HG03442 (cell line): Measurements from ENCODE around the gene INVS.
"Not testable (repeated sequence)": the region's sequence is repeated elsewhere in the genome, so short reads cannot be mapped to it uniquely, and the experiment has no call there.

ENCODE experiments used
- ATAC-seq: cut with Tn5 transposase; IDR thresholded peaks from one replicate; pipeline ENCODE4 v1.9.1; 2021; ENCODE audit warnings: mild to moderate bottlenecking, moderate library complexity; ENCODE audit not compliant: unreplicated experiment

The INVS gene

DNA sequence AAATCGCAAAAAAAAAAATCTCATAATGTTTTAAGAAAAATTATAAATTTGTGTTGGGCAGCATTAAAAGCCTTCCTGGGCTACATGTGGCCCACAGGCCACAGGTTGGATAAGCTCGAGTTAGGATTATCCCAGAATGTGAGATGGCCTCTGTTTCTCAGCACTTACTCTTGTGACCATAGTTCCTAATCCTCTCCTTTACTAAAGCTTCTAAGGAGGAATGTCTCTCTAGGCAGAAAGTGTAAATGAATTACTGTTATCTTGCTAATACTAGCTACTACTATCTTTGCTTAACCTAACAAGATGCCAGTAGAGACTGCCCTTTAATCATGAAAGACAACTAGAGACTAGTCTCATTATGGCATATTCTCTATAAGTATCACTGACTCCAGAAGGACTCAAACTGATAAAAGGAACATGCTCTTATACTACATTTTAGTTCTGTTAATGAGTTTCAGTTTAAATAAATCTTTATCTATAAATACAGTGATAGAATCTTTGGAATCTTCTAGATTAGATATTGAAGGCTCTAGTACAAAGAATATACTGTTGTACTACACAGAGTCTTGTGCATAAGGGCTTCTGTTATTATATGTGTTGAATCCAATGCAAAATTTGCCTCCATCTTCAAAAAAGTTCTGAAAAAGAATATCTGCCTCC, 13.8 kb downstream of the INVS start:
- no peak for ATAC-seq

GRCh38 chr9:100117316-100117715, 18.3 kb downstream of the INVS start:
- no peak for ATAC-seq

- no peak for ATAC-seq
These were observed 21.2 kb downstream of the INVS start for GRCh38 chr9:100120286-100120685.

GRCh38 chr9:100125236-100125635, 26.2 kb downstream of the INVS start:
- no peak for ATAC-seq

DNA sequence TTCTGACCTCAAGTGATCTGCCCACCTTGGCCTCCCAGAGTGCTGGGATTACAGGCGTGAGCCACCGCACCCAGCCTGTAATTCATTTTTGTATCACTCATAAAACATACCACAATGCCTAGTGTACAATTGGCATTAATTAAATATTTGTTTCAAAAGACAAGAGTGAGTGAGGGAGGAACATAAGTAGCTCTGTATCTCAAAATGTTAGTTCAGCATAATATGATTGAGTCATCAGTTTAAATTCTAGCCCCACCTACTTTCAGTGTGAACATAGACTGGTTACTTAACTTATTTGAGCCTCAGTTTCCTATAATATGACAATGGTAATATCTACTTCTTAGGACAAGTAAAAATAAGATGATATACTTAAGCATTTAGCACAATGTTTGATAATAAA, 26.9 kb downstream of the INVS start:
- ATAC-seq: no peak

DNA sequence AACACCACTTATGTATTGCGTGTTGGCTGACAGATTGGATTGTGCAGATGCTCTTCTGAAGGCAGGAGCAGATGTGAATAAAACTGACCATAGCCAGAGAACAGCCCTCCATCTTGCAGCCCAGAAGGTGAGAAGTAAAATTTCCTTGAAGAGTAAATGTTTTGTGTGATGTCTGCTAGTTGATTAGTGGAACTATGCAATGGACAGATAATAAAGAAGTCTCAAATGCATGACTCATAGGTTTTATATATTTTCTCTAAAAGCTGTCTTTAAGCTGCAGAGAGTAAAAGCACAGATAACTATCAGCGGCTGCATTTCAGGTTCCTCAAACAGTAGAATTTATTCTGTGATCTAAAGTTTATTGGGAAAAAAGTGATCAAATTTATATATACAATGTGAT, 27.4 kb downstream of the INVS start:
- no peak for ATAC-seq

DNA sequence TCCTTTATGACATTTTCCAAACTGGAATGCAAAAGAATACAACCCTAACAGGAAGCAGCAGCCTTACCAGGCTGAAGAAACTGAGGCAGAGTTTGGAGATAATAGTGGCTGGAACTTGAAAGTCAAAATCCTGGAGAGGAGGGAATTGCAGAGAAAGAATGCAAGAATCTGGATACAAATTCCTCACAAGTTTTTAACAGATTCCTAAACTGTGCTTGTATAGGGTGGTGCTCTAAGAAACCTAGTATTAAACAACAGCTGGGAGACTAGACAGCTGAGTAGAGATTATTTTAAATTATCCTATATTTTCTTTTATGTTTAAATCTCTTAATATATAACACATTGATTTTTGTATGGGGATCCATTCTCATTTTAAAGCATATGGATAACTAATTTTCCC, 30.7 kb downstream of the INVS start:
- ATAC-seq: no peak

DNA sequence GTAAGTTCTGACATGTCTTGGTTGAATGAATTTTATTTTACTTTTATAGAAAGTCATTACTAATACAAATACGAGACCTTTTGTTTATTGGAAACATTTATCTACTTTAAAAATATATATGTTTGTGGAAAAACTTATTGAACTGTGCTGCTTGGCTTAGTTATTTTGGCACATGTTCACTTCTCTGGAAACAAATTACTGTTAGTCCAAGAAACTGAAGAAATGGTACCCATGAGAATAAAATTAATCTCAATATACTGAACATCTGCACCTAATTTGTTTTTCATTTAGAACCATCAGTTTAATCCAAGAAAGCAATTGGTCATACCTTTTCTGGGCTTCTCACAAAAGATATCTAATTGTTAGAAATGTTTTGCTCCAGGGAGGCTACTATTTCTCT, 32.2 kb downstream of the INVS start:
- ATAC-seq: no peak

DNA sequence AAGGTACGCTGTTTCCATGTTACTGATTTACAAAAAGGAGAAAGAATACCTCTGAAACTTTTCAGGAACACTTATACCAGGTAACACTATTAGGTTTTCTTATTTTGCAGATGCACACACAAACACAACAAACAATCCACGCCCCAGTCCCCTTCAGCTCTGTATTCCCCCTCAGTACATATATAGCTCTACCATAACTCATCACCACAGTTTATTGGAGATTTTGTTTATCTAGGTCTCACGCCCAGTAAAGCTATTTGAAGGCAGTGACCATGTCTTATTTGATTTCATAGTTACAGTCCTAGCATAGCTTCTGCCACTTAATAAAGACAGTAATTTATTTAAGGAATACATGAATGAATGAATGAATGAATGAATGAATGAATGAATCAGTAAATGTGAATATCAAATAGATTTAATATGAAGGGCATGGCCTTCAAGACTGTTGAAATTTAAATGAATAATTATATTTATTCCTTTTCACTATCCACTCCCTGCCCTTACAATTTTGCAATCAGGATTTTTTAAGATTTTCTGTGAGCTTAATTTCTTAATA, 32.9 kb downstream of the INVS start:
- no peak for ATAC-seq

DNA sequence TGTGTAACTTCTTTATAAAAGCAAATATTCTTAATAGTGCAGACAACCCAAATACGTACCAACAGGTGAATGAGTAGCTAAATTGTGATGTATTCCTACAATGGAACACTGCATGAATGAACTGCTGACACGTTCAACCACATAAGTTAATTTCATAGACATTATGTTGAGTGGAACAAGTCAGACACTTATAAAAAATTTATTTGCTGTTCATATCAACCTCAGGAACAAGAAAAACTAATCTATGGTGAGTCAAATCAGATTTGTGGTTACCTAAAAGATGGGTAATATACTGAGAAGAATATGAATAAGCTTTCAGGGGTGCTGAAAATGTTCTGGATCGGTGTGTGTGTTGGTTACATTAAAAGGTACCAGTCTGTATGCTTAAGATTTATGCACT, 35.7 kb downstream of the INVS start:
- ATAC-seq: no peak

GRCh38 chr9:100136799-100137198, 37.8 kb downstream of the INVS start:
- not testable (repeated sequence) for ATAC-seq

- not testable (repeated sequence) for ATAC-seq
These were observed 41.3 kb downstream of the INVS start for GRCh38 chr9:100140303-100140702.

DNA sequence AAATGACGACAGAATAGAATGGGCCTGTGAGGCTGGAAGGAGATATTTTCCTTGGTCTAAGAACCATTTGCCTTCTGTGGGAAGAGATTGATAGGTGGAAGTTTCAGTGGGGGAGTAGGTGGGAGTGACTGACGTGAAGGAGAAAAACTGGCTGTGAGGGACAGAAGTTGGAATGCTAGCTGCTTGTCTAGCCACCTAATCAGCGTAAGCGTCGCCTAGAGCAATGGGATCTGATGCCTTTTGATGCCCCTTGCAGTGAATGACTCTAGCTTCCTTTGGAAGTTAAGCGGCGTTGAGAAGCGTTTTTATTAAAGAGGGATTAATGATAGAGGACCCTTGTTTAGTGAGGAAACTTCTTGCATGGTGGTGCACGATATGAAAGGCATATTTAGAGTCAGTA, 42.8 kb downstream of the INVS start:
- ATAC-seq: not testable (repeated sequence)

- ATAC-seq: not testable (repeated sequence)
These were observed 46.3 kb downstream of the INVS start for GRCh38 chr9:100145167-100145934.

- ATAC-seq: not testable (repeated sequence)
These were observed 46.9 kb downstream of the INVS start for GRCh38 chr9:100145976-100146375.

- no peak for ATAC-seq
These were observed 51.2 kb downstream of the INVS start for GRCh38 chr9:100150214-100150613.

- peak; percentile 80 for ATAC-seq
These were observed 61.0 kb downstream of the INVS start for GRCh38 chr9:100160021-100160420.

DNA sequence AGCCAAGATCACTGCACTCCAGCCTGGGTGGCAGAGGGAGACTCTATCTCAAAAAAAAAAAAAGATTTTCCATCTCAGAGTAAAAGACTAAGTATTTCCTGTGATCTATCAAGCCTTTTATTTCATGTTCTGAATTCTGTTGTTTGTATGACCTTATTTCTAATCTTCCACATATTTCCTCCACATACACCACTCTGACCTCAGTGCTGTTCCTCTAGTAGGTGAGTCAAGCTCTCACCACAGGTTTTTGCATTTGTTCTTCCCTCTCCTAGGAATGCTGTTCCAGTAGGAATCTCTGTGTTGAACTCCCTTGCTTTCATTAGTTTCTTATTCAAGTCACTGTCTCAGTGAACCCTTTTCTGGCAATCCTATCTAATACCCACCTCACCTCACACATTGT, 68.1 kb downstream of the INVS start:
- no peak for ATAC-seq

GRCh38 chr9:100167915-100168654, 69.0 kb downstream of the INVS start:
- ATAC-seq: no peak

DNA sequence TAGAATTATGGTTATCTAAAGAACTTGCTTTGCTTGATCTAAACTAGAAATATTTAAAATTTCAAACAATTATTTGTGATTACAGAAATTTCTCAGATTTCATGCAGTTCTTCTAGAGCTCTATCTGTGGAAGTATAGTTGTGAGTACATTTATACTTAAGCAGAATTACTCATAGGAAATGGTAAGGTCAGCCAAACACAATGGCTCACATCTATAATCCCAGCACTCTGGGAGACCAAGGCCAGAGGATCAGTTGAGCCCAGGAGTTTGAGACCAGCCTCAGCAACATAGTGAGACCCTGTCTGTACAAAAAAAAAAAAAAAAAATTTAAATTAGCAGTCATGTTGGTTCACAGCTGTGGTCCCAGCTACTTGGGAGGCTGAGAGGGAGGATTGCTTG, 71.0 kb downstream of the INVS start:
- no peak for ATAC-seq

DNA sequence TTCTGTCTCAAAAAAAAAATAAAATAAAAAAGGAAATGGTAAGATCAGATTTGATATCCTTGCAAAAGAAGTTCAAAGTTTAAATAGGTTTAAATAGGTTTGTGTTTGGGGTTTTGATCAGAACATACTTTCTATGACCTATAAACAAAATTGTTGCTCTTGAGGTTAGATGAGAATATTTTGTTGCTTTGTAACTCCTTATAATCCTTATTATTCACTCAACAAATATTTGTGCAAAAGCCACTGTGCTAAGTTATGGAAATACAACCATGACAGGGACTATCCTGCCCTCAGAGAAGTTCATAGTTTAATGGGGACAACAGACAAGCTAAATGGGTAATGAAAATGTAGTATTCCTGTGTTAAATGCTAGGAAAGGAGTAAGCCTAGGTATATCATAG, 71.5 kb downstream of the INVS start:
- no peak for ATAC-seq

GRCh38 chr9:100186356-100186755, 87.3 kb downstream of the INVS start:
- no peak for ATAC-seq
